ENCODE results near the gene ECT2.
"Not testable (repeated sequence)": the region's sequence is repeated elsewhere in the genome, so short reads cannot be mapped to it uniquely, and the experiment has no call there.

The ECT2 gene

GRCh38 chr3:172811099-172811498 lies 60.6 kb downstream of the ECT2 start:
- DNase-seq (ENCODE audit: low spot score) = no peak

GRCh38 chr3:172813462-172813861 lies 62.9 kb downstream of the ECT2 start:
- no peak for DNase-seq (ENCODE audit: low spot score)

- no peak for DNase-seq (ENCODE audit: low spot score)
Measured at GRCh38 chr3:172814738-172815137, 64.2 kb downstream of the ECT2 start.

GRCh38 chr3:172815857-172816256 lies 65.3 kb downstream of the ECT2 start:
- no peak for DNase-seq (ENCODE audit: low spot score)

GRCh38 chr3:172816281-172816680 lies 65.8 kb downstream of the ECT2 start:
- no peak for DNase-seq (ENCODE audit: low spot score)

GRCh38 chr3:172816968-172817367 lies 66.4 kb downstream of the ECT2 start:
- no peak for DNase-seq (ENCODE audit: low spot score)

GRCh38 chr3:172820492-172820891 lies 70.0 kb downstream of the ECT2 start:
- DNase-seq (ENCODE audit: low spot score) = no peak

GRCh38 chr3:172824229-172824628 lies 73.7 kb downstream of the ECT2 start:
- DNase-seq (ENCODE audit: low spot score) = no peak

GRCh38 chr3:172827231-172827630 lies 76.7 kb downstream of the ECT2 start:
- not testable (repeated sequence) for DNase-seq (ENCODE audit: low spot score)

GRCh38 chr3:172832983-172833382 lies 82.5 kb downstream of the ECT2 start:
- DNase-seq (ENCODE audit: low spot score) = no peak

- DNase-seq (ENCODE audit: low spot score) = peak; percentile 51
Measured at GRCh38 chr3:172836390-172836997, 86.0 kb downstream of the ECT2 start.

GRCh38 chr3:172839679-172840078 lies 89.2 kb downstream of the ECT2 start:
- DNase-seq (ENCODE audit: low spot score) = no peak

GRCh38 chr3:172840463-172840862 lies 89.9 kb downstream of the ECT2 start:
- DNase-seq (ENCODE audit: low spot score) = no peak

- no peak for DNase-seq (ENCODE audit: low spot score)
Measured at GRCh38 chr3:172840913-172841312, 90.4 kb downstream of the ECT2 start.

GRCh38 chr3:172844428-172844827 lies 93.9 kb downstream of the ECT2 start:
- DNase-seq (ENCODE audit: low spot score) = no peak

- DNase-seq (ENCODE audit: low spot score) = no peak
Measured at GRCh38 chr3:172846103-172846561, 95.6 kb downstream of the ECT2 start.

- no peak for DNase-seq (ENCODE audit: low spot score)
Measured at GRCh38 chr3:172846706-172847105, 96.2 kb downstream of the ECT2 start.

- DNase-seq (ENCODE audit: low spot score) = no peak
Measured at GRCh38 chr3:172847292-172847691, 96.8 kb downstream of the ECT2 start.

- peak; percentile 45 for DNase-seq (ENCODE audit: low spot score)
Measured at GRCh38 chr3:172848910-172849309, 98.4 kb downstream of the ECT2 start.

GRCh38 chr3:172853005-172853404 lies 102.5 kb downstream of the ECT2 start:
- no peak for DNase-seq (ENCODE audit: low spot score)

- no peak for DNase-seq (ENCODE audit: low spot score)
Measured at GRCh38 chr3:172853921-172854666, 103.6 kb downstream of the ECT2 start.

- no peak for DNase-seq (ENCODE audit: low spot score)
Measured at GRCh38 chr3:172855037-172855436, 104.5 kb downstream of the ECT2 start.

- no peak for DNase-seq (ENCODE audit: low spot score)
Measured at GRCh38 chr3:172856795-172857742, 106.5 kb downstream of the ECT2 start.
